Activated T-helper 1 cell treated with Interleukin-2 at 50 U/mL for 16 hours (primary cell): ENCODE results near the gene MICAL3.
"Not testable (repeated sequence)": the region's sequence is repeated elsewhere in the genome, so short reads cannot be mapped to it uniquely, and the experiment has no call there.

Source experiments
- DNase-seq: peaks from one replicate; pipeline ENCODE4 v3.0.0-alpha.2; 2020; ENCODE audit warnings: low read depth

MICAL3 gene

DNA sequence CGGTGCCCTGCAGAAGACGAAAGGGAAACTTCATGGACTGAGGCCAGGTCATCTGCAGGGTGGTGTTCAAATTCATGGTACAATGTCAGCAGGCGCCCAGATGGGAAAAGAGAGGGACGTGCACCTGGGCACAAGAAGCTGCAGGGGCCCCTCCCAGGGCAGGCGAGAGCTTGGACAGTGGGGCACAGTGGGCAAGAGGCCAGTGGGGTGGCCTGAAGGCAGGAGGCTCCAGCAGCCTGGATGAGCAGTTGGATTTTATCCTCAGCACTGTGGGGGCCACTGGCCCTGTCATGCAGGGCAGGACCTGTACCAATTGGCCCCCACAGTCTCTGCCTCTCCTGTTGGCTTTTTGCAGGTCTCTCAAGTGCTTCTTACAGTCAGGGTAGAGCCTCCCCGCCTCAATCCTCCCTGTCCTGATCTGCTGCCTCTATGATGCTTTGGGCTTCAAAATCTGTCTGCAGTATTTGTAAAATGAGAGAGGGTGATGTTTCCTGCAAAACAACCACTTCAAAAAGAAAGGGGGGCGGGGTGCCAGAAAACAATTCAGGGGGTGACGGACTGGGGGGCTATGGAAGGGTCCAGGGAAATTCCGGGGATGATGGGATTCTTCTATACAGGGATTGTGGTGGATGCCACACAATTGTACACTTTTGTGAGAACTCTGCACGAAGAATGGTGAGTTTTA lies 248.4 kb downstream of the MICAL3 start:
- DNase-seq, result no peak

DNA sequence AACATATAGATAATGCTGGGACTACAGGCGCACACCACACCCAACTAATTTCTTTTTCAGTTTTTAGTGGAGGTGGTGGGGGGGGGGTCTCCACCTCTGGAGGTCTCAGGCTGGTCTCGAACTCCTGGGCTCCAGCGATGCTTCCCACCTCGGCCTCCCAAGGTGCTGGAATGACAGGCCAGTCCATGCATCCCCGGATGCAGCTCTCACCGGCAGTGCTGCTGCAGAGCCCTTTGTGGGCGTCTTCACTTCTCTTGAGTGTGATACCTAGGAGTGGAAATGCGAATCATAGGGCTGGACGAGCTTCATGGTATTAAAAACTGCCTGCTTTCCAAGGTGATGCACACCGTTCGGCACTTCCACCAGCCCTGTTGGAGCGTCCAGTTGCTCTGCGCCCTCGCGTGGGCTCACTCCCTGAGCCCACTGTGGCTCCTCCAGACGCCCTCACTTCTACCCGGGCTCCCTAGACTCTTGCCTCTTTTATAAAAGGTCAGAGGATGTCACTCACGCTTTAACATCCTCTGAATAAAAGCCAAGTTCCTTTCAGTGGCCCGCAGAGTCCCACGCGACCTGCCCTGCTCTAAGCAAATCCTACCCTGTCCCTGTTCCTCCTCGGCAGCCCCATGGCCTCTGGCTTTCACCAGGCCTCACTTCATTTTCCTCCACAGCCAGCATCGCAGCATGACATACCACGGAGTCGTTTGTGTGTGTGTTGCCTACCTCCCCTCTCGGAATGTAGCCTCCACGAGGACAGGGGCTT lies 249.3 kb downstream of the MICAL3 start:
- no peak for DNase-seq

DNA sequence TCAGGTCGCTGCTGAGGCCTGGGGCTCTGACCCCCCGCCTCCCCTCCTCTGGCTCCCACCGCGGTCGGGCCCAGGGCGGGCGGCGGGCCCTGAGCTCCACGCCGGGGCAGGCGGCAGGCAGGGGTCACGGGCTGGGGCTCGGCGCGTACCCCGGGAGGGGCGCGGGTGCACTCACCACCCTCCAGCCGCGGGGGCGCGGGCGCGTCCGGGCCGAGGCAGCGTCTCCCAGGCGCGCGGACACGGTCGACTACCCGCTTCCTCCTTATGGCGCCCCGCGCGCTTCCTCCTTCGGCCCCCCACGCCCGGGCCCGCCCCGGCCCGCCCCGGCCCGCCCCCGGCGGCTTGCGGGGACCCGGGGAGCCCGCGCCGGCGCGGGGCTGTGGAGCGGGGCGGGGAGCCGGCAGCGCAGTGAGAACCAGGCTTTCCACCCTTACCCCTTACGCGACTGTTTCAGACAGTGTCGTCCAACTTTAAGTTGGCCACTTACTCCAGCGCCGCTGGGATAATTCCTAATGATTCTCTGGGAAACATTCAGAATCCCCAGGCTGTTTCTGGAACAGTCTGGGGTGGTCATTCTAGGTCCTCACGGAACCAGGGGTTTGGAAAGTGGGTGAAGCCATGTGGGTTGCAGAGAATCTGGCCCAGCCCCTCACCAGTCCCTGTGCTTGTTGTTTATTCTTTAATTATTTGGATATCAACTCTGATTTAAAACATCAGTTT lies 250.0 kb downstream of the MICAL3 start, which contains the start of gene BID:
Gene BID (minus strand): TSS at position 264 of the 720 bp plus-strand sequence. CDS start 24,353 bp downstream, outside the sequence.
- peak; percentile 38 for DNase-seq

DNA sequence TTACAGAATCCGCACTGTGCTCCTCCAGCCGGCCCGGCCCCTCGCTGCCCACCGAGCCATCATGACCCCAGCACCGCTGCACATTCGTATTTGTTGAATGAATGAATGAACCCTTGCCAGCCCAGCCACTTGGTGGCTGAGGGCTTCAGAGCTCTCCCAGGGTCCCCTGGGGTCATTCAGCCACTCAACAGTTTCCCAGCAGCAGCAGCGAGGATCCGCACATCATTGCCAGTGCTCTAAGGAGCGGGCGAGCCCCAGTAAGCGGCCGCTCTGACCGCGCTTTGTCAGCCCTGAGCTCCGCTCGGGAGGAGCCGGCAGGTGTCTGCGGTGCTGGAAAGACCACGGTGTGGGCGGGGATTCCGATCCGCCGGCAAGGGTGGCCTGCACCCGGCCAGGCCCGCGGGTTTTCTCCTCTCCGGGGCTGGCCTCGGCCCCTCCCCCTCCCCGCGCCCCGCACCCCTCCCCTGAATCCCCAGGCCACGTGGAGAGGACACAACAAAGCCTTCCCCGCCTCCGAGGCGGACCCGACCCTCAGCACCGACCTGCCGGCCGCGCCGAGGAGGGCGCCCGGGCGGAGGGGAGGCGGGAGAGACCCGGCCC lies 250.7 kb downstream of the MICAL3 start:
- peak; percentile 46 for DNase-seq

DNA sequence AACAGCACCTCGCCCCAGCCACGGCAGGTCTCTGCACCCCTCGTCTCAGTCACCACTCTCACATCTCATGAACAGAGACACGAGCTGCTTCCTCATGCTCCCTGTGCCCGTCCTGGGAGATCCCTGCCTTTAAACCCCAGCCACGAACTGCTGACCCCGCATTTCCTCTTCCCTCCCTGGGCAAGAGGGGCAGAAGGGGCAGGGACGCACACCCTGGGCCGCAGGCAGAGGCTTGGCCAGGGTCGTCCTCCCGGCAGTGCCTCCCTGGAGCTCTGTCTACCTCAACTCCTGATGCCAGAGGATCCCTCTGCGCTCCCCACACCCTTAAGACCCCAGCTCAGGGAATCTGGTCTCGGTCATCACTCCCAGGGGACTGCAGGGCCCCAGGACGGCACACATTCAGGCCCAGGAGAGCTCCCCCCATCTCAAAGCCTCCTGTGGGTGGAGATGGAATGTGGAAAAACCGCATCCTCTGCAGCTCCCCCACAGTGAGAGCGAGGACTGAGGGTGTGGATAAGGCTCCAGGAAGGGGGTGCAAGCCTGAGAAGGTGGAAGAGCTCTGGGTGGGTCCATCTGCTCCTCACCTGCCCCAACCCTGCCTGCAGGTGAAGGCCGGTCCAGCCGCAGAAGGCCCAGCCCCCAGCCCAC lies 251.3 kb downstream of the MICAL3 start:
- no peak for DNase-seq

DNA sequence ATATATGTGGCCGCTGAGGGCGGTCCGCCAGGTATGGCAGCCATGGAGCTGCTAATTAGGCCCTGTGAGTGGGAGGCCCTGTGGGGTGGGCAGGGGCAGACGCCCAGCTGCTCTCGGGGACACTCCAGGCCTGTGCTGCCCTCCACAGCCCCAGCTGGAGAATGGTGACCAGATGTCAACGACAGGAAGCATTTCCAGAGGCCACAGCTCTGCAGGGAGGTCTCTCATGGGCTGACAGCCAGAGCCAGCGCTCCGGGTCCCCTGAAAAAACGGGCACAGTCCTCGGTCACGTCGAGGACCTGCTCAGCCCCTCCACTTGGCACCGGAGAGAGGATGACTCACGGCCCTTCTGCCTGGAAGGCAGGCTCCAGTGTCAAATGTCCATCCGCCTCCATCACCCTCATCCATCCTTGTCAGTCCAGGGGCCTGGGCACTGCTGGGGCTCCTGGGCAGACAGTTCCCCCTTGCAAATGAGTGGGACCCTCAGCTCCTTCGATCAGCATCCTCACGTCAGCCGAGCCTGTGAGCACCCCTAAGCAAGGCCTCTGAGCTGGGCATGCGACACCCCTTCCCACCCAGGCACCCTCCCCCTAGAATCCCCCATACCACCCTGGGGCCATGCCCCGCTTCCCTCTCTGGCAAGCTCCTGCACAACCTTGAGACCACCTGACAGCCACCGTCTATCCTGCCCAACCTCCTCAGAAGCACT lies 252.0 kb downstream of the MICAL3 start:
- DNase-seq, result no peak

DNA sequence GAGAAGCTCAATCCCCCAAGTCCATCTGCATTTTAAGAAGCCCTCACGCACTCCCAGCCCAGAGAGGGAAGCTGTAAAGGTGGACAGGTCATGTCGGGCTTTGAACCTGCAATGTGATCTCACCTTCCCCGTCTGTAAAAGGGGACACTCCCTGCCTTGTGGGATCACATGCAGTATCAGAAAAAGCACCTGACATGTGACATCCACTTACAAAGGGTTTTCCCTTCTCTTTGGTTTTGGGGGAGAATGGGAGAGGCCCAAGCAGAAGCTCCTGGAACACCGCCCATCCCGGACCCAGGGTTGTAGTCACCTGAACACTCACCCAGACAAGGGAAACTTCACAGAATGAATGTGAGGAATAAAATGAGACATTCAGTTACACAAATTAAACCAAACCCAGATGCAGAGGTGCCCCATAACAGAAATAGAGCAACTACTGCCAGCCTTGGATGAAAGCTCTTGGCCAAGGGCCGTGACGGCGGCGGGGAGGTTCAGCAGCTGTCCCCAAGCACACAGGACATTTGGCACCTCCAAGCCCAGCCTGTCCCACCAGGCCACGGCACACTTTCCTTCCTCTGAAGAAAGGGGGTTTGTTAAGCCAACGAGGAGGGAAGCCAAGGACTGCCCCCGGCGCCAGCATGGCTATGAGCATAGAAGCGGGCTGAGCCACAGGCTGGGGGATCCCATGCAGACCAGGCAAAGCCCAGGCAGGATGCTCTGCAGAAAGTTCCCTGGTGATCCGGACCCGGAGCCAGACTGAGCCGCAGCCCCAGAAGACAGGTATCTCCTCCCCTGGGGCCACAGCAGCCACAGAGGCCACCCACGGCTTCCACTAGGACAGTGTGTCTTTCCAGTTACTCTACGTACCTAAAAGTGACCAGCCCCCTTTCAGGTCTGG lies 253.9 kb downstream of the MICAL3 start:
- no peak for DNase-seq

DNA sequence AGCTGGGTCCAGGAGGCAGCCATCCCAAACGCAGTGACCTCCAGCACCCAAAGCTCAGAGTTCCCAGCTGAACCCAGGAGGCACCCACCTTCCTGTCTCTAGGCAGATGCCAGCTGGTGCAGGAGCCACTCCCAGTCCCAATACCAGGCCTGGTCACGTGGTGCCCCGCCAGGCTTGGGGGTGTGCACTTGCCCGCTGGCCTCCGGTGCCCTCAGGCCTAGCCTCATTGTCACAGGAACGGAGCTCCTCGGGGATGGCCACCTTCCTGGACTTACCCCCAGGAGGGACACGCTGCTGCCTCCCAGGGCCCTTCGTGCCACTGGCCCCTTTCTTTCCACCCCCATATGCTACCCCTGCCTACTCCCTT lies 254.7 kb downstream of the MICAL3 start:
- no peak for DNase-seq

DNA sequence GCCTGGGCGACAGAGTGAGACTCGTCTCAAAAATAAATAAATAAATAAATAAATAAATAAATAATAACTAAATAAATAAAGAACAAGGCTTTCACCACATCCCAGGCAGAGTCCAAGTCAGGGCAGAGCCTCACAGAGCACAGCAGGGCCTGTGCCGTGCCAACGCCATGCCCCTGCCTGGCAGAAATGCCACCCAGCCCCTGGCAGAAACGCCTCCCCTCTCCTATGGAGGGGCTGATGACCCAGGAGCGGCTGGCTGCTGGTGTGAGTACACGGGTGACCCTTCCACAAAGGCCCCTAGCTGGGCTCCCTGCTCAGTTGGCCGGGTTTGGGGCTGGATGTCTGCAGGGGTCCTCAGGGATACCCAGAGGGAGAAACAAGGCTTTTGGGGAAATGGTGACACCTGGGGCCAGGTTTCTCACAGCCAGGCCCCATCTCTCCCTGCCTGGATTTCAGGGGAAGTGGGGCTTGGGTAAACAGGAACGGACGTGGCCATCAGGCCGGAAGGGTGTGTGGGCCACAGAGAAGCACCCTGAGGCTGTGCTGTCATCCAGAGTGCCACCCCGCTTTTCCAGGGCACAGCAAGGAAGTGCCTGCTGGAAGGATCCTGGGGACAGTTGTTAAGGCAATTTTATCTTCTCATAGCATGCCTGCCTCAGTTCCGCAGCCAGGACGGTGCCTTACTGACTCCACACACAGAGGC lies 255.2 kb downstream of the MICAL3 start:
- DNase-seq, result no peak

DNA sequence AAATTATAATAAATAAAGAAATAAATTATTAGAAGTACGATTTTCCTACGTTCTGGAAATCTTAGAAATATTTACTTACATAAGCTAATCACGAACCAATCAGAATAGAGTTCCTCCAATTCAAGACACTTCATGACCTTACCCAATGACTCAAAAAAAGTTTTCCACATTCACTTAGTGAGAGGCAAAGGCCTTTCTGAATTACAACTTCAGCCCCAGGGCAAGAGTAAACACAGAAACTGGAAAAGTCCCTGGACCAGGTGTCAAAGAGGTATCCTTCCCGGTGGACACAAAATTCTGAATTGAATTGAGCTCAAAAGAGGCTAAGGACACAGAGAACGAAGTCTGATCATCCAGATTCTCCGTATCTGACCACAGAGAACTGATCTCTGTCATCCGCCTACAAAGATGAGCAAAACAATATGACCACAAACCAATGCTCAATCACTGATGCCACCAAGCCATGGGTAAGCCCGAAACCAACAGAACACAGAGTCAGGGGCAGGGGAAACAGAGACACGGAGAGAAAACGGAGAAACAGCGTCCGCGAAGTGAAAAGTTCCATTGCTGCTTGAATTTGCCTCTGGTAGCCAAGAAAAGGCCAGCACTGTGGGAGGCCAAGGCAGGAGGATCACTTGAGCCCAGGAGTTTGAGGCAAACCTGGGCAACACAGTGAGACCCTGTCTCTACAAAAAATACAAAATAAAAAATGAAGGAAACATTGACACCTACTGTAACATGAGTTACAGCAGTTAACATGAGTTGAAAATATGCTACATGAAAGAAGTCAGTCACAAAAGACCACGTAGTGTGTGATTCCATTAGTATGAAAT lies 256.9 kb downstream of the MICAL3 start:
- DNase-seq, result peak; percentile 23

DNA sequence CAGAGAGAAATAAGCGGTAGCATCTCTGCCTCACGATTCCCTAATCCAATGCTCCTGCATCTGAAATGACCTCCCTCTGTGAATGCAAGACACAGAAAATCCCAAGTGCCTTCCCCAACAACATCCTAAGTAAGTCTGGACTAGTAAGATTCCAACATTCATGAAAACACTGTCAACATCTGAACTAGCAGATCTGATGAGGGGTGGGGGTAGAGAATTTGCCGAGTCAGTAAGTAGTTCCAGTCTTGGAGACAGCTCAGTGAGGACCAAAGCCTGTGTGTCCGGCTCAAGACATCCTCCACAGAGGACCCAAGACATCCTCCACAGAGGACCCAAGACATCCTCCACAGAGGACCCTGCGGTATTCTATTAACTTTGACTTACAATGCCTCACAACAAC lies 259.5 kb downstream of the MICAL3 start:
- DNase-seq, result not testable (repeated sequence)

DNA sequence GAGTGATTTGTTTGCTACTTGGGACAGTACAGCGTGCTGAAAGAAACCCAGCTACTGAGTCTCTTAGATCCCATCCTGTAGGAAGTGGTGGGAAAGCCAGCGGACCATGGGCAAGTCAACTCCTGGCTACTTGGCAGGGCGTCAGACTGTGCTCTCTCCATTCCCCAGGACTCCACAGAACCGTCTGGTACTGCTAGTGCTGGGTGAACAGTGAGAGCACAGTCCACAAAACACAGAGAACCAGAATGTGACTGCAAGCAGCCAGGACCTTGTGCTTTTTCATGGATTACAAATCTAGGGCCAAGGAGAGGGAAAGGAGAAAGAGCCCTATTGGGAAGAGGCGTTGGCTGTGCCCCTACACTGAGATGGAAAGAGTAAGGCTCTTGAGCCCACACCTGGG lies 260.3 kb downstream of the MICAL3 start:
- DNase-seq, result no peak

DNA sequence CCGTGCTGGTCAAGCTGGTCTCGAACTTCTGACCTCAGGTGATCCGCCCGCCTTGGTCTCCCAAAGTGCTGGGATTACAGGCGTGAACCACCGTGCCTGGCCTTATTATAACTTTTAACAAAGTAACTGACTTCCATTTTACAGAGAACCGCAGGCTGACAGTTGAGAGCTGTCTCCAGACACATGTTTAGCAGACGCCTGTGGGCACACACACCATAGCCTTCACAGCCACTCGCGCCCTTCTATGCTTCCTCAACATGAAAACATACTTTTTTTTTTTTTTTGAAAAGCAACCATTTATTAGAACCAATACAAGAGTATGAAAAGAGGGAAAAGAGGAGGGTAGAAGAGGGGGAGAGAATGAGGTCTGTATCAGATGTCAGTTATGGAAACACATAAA lies 260.9 kb downstream of the MICAL3 start:
- not testable (repeated sequence) for DNase-seq

DNA sequence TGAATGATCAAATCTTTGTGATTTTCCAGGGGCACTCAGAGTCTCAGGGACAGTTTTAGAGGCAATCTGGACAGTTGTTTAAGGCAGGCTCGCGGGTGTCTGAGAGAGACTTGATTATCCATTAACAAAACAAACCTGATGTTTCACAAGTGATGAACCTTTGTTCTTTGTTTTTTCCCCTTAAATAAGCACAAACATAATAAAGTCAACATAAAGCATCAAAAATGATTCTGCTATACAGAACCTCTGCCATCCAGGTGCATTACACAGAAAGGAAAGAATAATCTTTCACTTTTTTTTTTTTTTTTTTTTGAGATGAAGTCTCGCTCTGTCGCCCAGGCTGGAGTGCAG lies 263.2 kb downstream of the MICAL3 start:
- no peak for DNase-seq

DNA sequence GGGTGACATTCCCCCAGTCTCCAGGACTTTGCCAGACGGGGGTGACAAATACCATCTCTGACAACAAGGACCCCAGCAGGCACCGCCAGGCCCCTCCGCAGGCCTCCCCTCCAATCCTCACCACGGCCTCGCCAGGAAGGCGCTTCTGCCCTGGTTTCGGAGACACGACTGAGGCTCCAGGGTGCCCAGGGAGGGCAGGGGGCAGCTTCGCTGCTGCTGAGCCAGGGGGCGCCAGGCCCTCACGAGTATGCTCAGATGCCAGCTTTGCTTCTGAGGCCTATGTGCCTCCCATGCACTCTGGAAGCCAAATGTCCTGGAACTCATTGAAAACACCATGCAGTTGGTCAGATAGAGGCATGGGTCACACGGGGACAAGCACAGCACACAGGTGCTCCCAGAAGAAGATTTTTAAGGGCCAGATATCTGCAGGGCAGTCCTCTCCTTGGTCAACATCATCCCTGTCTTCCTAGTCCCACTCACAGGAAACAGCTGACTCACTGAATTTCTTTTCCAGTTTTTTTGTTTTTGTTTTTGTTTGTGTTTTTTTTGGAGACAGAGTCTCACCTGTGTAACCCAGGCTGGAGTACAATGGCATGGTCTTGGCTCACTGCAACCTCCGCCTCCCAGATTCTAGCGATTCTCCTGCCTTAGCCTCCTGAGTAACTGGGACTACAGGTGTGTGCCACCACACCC lies 270.0 kb downstream of the MICAL3 start:
- no peak for DNase-seq

DNA sequence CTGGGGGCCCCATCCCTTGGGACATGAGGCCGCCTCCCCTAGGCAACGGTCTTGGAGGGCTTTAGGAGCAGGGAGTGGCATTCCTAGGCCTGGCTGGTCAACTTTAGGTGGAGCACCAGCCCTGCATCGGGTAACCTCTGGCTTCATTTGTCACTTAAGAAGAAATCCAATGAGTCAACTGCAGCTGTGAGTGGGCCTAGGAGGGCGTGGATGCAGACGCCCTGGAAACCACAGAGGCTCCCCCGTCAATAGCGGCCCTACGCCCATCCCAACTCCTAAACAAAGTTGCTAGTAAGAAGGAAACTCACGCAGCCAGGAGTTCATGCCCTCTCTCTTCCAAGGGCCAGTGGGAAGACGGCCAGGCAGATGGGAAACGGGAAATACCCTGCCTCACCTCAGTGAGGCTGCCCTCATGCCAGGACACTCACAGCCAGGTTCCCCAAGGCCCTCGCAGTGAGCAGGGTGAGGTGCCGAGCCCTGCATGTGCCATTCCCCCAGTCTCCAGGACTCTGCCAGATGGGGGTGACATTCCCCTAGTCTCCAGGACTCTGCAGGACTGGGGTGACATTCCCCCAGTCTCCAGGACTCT lies 270.9 kb downstream of the MICAL3 start:
- no peak for DNase-seq

DNA sequence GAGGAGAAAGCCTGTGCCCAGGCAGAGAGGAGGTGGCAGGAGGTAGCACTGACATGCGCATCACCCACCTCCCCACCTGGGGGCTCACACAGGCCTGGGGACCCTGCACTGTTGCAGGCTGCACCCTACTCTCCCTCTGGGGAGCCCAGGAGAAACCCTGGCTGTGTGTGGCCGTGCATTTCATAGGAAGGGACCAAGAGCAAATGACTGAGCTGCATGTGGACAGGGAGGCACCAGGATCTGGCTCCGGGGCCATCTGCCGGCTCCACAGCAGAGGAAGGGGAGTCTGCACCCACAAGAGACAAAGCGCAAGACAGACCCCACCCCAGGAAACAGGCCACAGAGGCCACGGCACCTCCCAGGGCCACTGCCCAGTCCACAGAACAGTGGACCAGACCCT lies 272.8 kb downstream of the MICAL3 start:
- DNase-seq, result no peak
